ENCODE results near the gene PRDM9.
"Not testable (repeated sequence)": the region's sequence is repeated elsewhere in the genome, so short reads cannot be mapped to it uniquely, and the experiment has no call there.

Gene PRDM9

DNA sequence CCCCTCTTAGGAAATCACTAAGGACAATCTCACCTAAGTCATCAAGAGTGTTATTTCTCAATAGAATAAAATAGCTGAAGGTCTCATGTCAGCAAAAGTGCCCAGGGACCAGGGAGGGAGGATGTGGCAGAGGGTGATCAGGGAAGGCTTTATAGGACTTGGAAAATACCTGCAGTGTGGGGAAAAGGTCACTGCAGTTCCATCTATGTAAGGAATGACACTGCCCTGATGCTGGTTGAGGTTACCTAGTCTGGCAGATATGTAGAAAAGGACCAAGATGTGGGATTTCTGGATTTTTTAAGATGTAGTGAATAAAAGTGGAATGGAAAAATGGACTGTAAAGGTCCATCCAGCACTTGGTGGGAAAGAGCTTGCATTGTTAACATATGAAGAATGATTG is 18.3 kb downstream of the PRDM9 start:
- TF ChIP-seq, protein P1, sequence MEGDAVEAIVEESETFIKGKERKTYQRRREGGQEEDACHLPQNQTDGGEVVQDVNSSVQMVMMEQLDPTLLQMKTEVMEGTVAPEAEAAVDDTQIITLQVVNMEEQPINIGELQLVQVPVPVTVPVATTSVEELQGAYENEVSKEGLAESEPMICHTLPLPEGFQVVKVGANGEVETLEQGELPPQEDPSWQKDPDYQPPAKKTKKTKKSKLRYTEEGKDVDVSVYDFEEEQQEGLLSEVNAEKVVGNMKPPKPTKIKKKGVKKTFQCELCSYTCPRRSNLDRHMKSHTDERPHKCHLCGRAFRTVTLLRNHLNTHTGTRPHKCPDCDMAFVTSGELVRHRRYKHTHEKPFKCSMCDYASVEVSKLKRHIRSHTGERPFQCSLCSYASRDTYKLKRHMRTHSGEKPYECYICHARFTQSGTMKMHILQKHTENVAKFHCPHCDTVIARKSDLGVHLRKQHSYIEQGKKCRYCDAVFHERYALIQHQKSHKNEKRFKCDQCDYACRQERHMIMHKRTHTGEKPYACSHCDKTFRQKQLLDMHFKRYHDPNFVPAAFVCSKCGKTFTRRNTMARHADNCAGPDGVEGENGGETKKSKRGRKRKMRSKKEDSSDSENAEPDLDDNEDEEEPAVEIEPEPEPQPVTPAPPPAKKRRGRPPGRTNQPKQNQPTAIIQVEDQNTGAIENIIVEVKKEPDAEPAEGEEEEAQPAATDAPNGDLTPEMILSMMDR (IDR thresholded peaks at IDR 0.05; ENCODE audit: low read depth, low read length, missing control alignments): no peak
- H3K4me3 ChIP-seq (replicated peaks; ENCODE audit: low read depth, low read length): no peak overlapping the region
- no peak for DNase-seq (ENCODE audit: extremely low read depth, low read depth)

DNA sequence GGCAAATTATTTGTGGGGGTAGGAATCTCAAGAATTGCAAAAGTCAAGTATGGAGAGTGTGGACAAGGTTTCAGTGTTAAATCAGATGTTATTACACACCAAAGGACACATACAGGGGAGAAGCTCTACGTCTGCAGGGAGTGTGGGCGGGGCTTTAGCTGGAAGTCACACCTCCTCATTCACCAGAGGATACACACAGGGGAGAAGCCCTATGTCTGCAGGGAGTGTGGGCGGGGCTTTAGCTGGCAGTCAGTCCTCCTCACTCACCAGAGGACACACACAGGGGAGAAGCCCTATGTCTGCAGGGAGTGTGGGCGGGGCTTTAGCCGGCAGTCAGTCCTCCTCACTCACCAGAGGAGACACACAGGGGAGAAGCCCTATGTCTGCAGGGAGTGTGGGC is 19.2 kb downstream of the PRDM9 start:
- DNase-seq (ENCODE audit: extremely low read depth, low read depth); H3K4me3 ChIP-seq (replicated peaks; ENCODE audit: low read depth, low read length): not testable (repeated sequence)

DNA sequence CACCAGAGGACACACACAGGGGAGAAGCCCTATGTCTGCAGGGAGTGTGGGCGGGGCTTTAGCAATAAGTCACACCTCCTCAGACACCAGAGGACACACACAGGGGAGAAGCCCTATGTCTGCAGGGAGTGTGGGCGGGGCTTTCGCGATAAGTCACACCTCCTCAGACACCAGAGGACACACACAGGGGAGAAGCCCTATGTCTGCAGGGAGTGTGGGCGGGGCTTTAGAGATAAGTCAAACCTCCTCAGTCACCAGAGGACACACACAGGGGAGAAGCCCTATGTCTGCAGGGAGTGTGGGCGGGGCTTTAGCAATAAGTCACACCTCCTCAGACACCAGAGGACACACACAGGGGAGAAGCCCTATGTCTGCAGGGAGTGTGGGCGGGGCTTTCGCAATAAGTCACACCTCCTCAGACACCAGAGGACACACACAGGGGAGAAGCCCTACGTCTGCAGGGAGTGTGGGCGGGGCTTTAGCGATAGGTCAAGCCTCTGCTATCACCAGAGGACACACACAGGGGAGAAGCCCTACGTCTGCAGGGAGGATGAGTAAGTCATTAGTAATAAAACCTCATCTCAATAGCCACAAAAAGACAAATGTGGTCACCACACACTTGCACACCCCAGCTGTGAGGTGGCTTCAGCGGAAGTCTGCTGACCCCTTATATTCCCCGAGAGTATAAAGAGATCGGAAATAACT is 20.0 kb downstream of the PRDM9 start:
- DNase-seq (ENCODE audit: extremely low read depth, low read depth); H3K4me3 ChIP-seq (replicated peaks; ENCODE audit: low read depth, low read length): not testable (repeated sequence)

DNA sequence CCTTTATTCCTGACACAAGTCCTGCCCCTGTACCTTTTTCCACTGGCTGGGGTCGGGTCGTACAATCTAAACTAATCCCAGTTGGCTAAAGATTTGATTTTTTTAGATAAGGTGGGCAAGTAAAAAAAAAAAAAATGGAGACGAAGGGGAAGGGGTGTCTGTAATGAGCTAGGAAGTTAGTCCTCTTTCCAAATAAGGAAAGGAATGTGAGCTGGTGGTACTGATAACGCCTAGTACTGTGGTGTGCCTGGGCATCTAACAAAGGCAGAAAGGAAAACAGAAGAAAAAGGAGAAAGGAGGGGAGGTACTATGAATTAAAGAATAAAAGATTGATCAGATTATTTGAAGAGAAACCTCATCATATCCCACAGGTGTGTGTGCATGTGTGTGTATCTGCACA is 21.3 kb downstream of the PRDM9 start:
- DNase-seq (ENCODE audit: extremely low read depth, low read depth): no peak
- no peak overlapping the region for H3K4me3 ChIP-seq (replicated peaks; ENCODE audit: low read depth, low read length)
- TF ChIP-seq, protein P1 (IDR thresholded peaks at IDR 0.05; ENCODE audit: low read depth, low read length, missing control alignments): no peak

DNA sequence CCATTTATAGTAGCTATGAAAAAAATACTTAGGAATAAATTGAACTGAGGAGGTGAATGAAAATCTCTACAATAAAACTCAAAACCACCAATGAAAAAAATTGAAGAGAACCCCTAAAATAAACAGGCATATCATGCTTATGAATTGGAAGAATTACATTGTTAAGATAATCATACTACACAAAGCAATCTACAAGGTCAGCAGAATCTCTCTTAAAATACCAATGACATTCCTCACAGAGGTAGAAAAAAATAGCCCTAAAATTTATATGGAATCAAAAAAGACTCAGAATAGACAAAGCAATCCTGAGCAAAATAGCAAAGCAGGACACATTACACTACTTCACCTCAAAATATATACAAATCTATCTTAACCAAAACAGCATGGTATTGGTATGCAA is 23.2 kb downstream of the PRDM9 start:
- DNase-seq (ENCODE audit: extremely low read depth, low read depth): no peak
- TF ChIP-seq, protein P1 (IDR thresholded peaks at IDR 0.05; ENCODE audit: low read depth, low read length, missing control alignments): no peak
- no peak overlapping the region for H3K4me3 ChIP-seq (replicated peaks; ENCODE audit: low read depth, low read length)

DNA sequence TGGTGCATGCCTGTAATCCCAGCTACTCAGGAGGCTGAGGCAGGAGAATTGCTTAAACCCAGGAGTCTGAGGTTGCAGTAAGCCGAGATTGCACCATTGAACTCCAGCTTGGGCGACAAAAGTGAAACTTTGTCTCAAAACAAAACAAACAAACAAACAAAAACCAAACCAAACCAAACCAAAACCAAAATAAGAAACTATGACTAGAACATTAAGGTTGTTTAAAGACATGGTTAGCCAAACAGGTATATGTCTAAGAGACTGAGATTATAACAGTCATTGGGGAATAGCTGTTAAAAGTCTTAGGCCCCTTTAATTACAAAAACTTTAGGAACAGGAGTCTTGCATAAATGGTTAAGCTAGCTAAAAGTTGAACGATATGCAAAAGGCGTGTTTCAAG is 63.6 kb downstream of the PRDM9 start:
- DNase-seq (ENCODE audit: extremely low read depth, low read depth): no peak
- H3K4me3 ChIP-seq (replicated peaks; ENCODE audit: low read depth, low read length): no peak overlapping the region
- TF ChIP-seq, protein P1 (IDR thresholded peaks at IDR 0.05; ENCODE audit: low read depth, low read length, missing control alignments): no peak
